Lower leg skin (tissue), 3 donors: Measurements from ENCODE around the gene PLCB1.

ENCODE experiments used
- POLR2A ChIP-seq, 2 donors: fragments of 450-650 bp; IDR thresholded peaks; one replicate each; pipeline ENCODE4 v1.6.1; 2016 to 2017; ENCODE audit warnings: antibody characterized with exemption in 2 of 2, mild to moderate bottlenecking in 1 of 2, moderate library complexity in 1 of 2
- TF ChIP-seq, protein P1 (sequence below), 3 donors: fragments of 450-650 bp; IDR thresholded peaks; one replicate each; pipeline ENCODE4 v1.5.1; 2016; ENCODE audit warnings: antibody characterized with exemption in 3 of 3, mild to moderate bottlenecking in 3 of 3, moderate library complexity in 2 of 3

DNA sequence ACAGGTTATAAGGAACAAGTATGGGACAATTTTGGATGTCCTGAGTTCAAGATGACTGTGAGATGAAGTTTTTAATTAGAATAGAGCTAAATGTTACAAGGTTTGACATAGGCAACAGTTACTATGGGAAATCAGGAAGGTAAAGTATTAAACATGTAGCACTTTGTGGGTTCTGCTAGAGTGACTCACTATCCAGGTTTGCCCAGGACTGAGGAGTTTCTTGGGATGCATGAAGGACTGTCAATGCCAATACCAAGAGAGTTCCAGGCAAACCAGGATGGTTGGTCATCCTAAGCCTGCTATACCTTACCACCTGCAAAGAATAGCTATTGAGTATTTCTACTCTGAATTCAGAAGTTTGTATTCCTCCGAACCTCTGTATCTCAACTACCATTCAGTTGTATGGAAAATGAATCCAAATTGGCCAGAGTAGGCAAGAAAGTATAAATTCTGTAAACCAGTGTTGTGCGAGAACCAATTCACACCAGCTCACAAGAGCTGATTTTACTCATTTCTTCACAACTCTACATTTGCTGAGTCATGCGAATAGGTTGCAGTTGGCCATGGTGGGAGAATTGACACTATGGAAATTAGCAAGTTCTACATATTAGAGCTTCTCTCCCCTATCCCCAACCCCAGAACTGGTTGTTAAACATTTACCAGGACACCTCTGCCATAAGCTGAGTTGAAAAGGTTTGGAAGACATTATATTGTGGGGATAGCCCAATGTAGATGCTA, 449.5 kb downstream of the PLCB1 start:
- TF ChIP-seq, protein P1, sequence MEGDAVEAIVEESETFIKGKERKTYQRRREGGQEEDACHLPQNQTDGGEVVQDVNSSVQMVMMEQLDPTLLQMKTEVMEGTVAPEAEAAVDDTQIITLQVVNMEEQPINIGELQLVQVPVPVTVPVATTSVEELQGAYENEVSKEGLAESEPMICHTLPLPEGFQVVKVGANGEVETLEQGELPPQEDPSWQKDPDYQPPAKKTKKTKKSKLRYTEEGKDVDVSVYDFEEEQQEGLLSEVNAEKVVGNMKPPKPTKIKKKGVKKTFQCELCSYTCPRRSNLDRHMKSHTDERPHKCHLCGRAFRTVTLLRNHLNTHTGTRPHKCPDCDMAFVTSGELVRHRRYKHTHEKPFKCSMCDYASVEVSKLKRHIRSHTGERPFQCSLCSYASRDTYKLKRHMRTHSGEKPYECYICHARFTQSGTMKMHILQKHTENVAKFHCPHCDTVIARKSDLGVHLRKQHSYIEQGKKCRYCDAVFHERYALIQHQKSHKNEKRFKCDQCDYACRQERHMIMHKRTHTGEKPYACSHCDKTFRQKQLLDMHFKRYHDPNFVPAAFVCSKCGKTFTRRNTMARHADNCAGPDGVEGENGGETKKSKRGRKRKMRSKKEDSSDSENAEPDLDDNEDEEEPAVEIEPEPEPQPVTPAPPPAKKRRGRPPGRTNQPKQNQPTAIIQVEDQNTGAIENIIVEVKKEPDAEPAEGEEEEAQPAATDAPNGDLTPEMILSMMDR (IDR thresholded peaks at IDR 0.05) = no peak
- TF ChIP-seq POLR2A (IDR thresholded peaks at IDR 0.05) = no peak
